Measurements from ENCODE around the gene ANKRD12.

Gene ANKRD12

DNA sequence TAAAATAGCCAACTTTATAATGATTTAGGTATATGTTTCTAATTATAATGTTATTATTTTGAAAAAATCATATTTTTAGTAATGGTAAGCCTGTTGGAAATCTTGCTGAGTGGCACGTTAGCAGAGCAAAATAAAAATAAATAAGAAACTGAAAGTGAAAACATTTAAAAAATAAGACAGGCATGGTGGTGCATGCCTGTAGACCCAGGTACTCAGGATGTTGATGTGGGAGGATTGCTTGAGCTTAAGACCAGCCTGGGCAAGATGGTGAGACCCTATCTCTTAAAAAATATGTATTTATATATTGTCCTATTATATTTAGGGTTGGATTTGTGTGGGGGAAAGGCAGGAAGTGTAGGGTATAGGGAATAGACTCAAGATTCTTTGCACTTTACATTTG lies 15.8 kb upstream of the ANKRD12 start:
- no peak overlapping the region for H3K4me3 ChIP-seq (ENCODE audit: low read depth, low read length)
- TF ChIP-seq, protein P1, sequence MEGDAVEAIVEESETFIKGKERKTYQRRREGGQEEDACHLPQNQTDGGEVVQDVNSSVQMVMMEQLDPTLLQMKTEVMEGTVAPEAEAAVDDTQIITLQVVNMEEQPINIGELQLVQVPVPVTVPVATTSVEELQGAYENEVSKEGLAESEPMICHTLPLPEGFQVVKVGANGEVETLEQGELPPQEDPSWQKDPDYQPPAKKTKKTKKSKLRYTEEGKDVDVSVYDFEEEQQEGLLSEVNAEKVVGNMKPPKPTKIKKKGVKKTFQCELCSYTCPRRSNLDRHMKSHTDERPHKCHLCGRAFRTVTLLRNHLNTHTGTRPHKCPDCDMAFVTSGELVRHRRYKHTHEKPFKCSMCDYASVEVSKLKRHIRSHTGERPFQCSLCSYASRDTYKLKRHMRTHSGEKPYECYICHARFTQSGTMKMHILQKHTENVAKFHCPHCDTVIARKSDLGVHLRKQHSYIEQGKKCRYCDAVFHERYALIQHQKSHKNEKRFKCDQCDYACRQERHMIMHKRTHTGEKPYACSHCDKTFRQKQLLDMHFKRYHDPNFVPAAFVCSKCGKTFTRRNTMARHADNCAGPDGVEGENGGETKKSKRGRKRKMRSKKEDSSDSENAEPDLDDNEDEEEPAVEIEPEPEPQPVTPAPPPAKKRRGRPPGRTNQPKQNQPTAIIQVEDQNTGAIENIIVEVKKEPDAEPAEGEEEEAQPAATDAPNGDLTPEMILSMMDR (IDR thresholded peaks at IDR 0.05; ENCODE audit: insufficient read depth, low read depth, low read length, missing control alignments): no peak
- peak; percentile 59 for DNase-seq (ENCODE audit: low read depth)

- DNase-seq (ENCODE audit: low read depth): no peak
- H3K4me3 ChIP-seq (ENCODE audit: low read depth, low read length): no peak overlapping the region
- TF ChIP-seq, protein P1 (IDR thresholded peaks at IDR 0.05; ENCODE audit: insufficient read depth, low read depth, low read length, missing control alignments): no peak
Observed at GRCh38 chr18:9123520-9123919, 13.1 kb upstream of the ANKRD12 start.

GRCh38 chr18:9124824-9125223 lies 11.8 kb upstream of the ANKRD12 start:
- TF ChIP-seq, protein P1 (IDR thresholded peaks at IDR 0.05; ENCODE audit: insufficient read depth, low read depth, low read length, missing control alignments): no peak
- no peak for DNase-seq (ENCODE audit: low read depth)
- no peak overlapping the region for H3K4me3 ChIP-seq (ENCODE audit: low read depth, low read length)

DNA sequence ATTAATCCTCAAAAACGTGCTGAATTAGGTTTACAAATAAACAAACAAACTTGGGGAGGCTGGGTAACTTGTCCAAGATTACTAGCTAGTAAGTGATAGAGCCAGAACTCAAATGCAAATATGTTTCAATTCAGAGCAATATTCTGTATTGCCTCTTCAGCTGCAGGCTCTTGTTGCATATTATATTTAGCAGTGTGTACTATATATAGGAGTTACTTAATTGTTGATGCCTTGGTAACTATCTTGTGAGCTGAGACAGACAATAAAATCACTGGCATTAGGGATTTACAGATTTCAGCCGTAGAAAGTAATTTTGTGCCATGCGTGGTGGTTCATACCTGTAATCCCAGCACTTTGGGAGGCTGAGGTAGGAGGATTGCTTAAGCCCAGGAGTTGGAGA lies 10.2 kb upstream of the ANKRD12 start:
- DNase-seq (ENCODE audit: low read depth): no peak
- TF ChIP-seq, protein P1 (IDR thresholded peaks at IDR 0.05; ENCODE audit: insufficient read depth, low read depth, low read length, missing control alignments): no peak
- H3K4me3 ChIP-seq (ENCODE audit: low read depth, low read length): no peak overlapping the region

GRCh38 chr18:9130195-9130594 lies 6.4 kb upstream of the ANKRD12 start:
- no peak for DNase-seq (ENCODE audit: low read depth)
- TF ChIP-seq, protein P1 (IDR thresholded peaks at IDR 0.05; ENCODE audit: insufficient read depth, low read depth, low read length, missing control alignments): no peak
- no peak overlapping the region for H3K4me3 ChIP-seq (ENCODE audit: low read depth, low read length)

GRCh38 chr18:9130806-9131205 lies 5.8 kb upstream of the ANKRD12 start:
- H3K4me3 ChIP-seq (ENCODE audit: low read depth, low read length): no peak overlapping the region
- no peak for DNase-seq (ENCODE audit: low read depth)
- TF ChIP-seq, protein P1 (IDR thresholded peaks at IDR 0.05; ENCODE audit: insufficient read depth, low read depth, low read length, missing control alignments): no peak

DNA sequence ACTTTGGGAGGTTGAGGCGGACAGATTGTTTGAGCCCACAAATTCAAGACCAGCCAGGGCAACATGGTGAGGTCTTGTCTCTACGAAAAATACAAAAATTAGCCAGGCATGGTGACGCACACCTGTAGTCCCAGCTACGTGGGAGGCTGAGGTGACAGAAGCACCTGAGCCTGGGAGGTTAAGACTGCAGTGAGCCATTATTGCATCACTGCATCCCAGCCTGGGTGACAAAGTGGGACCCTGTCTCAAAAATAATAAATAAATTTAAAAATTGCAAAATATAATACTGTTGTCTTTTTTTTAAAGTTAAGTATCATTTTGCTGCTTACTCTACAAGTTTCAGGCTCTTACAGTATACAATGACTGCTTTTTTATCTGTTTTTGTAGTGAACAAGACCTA lies 4.0 kb upstream of the ANKRD12 start:
- TF ChIP-seq, protein P1 (IDR thresholded peaks at IDR 0.05; ENCODE audit: insufficient read depth, low read depth, low read length, missing control alignments): no peak
- no peak overlapping the region for H3K4me3 ChIP-seq (ENCODE audit: low read depth, low read length)
- no peak for DNase-seq (ENCODE audit: low read depth)
